ENCODE results near the gene DKK3. TPM values are rescaled to one million over a fixed set of nuclear protein-coding genes. Genes with fewer than 3 reads are reported as not detected.

Gene DKK3
- total RNA-seq, 1 experiment from 2014 or later, result 14.6 TPM

DNA sequence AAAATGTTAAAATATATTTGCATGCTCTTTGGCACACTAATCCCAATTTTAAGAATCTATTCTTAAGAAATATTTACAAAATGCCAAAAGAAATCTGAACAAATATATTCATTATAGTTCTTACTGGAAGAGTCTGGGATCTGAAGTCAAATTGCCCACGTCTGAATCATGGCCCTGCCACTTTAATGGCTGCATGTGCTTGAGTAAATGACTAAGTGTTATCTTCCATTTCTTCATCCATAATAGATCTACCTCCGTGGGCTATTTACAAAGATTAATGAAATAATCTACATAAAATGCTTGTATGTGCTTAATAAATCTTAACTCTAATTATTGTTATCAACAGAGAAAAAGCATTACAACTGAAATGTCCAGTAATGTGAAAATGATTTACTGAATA is 24.5 kb upstream of the DKK3 start:
- no TSS peak for BruUV-seq (replicated peaks)
- H3K27ac Mint-ChIP-seq (ENCODE audit: unreplicated experiment), result no peak overlapping the region
- no peaks in the 10 kb centered on the region for H3K36me3 Mint-ChIP-seq (ENCODE audit: insufficient read depth, unreplicated experiment)
- CTCF ChIA-PET, result no interaction called here
- no peak overlapping the region for H3K4me3 Mint-ChIP-seq (ENCODE audit: low read depth, unreplicated experiment)
- intact Hi-C loops (cut with micrococcal nuclease; ENCODE audit: unreplicated experiment), result no loop called here
- H3K27me3 Mint-ChIP-seq (ENCODE audit: unreplicated experiment), result no peaks in the 10 kb centered on the region
- H3K9me3 Mint-ChIP-seq (ENCODE audit: low read depth, unreplicated experiment), result peaks cover 2% of the 10 kb centered on the region
- H3K4me1 Mint-ChIP-seq (ENCODE audit: low read depth, unreplicated experiment), result peaks cover 15% of the 10 kb centered on the region
- TF ChIP-seq, protein P1, sequence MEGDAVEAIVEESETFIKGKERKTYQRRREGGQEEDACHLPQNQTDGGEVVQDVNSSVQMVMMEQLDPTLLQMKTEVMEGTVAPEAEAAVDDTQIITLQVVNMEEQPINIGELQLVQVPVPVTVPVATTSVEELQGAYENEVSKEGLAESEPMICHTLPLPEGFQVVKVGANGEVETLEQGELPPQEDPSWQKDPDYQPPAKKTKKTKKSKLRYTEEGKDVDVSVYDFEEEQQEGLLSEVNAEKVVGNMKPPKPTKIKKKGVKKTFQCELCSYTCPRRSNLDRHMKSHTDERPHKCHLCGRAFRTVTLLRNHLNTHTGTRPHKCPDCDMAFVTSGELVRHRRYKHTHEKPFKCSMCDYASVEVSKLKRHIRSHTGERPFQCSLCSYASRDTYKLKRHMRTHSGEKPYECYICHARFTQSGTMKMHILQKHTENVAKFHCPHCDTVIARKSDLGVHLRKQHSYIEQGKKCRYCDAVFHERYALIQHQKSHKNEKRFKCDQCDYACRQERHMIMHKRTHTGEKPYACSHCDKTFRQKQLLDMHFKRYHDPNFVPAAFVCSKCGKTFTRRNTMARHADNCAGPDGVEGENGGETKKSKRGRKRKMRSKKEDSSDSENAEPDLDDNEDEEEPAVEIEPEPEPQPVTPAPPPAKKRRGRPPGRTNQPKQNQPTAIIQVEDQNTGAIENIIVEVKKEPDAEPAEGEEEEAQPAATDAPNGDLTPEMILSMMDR (IDR thresholded peaks at IDR 0.05; ENCODE audit: unreplicated experiment), result no peak
- DNase-seq, result no peak

DNA sequence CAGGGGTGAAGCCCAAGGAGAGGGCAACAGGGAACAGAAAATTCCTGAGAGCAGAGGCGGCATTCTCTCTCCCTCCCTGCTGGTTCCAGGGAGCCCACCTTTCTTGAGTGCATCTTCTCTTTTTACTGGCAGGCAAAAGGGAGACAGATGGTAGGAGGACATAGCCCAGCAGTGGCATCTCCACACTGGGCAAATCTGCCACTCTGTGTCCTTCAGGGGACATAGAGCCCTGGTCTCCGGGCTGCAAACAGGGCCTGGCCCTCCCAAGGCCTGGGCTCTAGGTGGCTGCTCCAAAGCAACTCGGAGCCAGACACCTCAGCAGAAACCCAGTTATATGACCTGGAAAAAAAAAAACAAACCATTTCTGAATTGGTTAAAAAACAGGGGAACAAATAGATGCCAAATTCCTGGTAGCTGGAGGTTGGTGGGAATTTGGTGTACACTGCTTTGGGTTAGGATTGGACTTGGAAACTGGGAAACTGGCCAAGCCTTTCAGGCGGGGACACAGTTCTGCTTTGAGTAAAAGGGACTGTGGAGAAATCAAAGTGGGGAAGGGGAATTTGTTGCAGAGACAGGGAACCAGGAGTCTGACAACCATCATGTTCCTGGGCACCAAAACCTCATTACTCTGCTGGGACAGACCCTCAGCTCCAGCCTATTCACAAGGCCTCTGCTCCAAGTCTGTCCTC is 23.6 kb upstream of the DKK3 start:
- no peak overlapping the region for H3K27ac Mint-ChIP-seq (ENCODE audit: unreplicated experiment)
- no peaks in the 10 kb centered on the region for H3K36me3 Mint-ChIP-seq (ENCODE audit: insufficient read depth, unreplicated experiment)
- TF ChIP-seq, protein P1 (IDR thresholded peaks at IDR 0.05; ENCODE audit: unreplicated experiment), result no peak
- peaks cover 15% of the 10 kb centered on the region for H3K4me1 Mint-ChIP-seq (ENCODE audit: low read depth, unreplicated experiment)
- peaks cover 2% of the 10 kb centered on the region for H3K9me3 Mint-ChIP-seq (ENCODE audit: low read depth, unreplicated experiment)
- no peak overlapping the region for H3K4me3 Mint-ChIP-seq (ENCODE audit: low read depth, unreplicated experiment)
- no peak for DNase-seq
- no TSS peak for BruUV-seq (replicated peaks)
- intact Hi-C loops (cut with micrococcal nuclease; ENCODE audit: unreplicated experiment), result no loop called here
- no peaks in the 10 kb centered on the region for H3K27me3 Mint-ChIP-seq (ENCODE audit: unreplicated experiment)
- CTCF ChIA-PET, result interaction anchor here (0.6 kb wide), 1 partner anchor 8 kb away, joined by 3 read pairs; no protein-coding TSS in a partner anchor

DNA sequence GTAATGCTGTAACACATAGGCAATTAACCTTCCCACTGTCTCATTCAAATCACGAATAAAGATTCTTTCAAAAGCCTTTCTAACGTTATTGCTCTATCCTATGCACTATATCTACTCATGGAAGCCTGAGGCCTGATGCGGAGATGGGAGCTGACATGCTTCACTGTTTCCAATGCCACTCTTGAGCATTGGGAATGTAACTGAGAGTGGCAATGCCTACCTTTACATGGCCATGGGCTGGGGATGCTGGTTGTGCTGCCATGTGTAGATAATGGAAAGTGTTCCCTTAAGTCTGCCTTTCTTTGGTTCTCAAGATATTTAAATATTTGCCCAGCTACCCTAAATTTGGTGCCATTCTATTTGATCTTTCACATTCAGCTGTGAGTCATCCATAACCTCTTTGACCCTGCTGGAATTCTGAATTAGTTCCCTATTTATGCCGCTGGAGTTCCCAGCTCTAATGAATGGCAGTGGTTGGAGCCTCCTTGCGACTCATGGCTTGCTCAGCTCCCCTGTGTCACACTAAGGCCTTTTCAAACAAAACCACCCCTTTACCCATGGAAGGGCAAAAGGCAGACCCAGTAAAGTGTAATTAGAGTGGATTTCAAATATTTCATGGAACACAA is 21.4 kb upstream of the DKK3 start:
- intact Hi-C loops (cut with micrococcal nuclease; ENCODE audit: unreplicated experiment), result loop anchor here (10.0 kb wide), 1 partner anchor 55 kb away; no protein-coding TSS in a partner anchor
- DNase-seq, result no peak
- Mint-ChIP-seq H3K4me1 (ENCODE audit: low read depth, unreplicated experiment) (peaks cover 15% of the 10 kb centered on the region), H3K27ac (ENCODE audit: unreplicated experiment) (no peak overlapping the region), H3K36me3 (ENCODE audit: insufficient read depth, unreplicated experiment) (no peaks in the 10 kb centered on the region), H3K27me3 (ENCODE audit: unreplicated experiment) (no peaks in the 10 kb centered on the region), H3K4me3 (ENCODE audit: low read depth, unreplicated experiment) (no peak overlapping the region), H3K9me3 (ENCODE audit: low read depth, unreplicated experiment) (peaks cover 2% of the 10 kb centered on the region)
- BruUV-seq (replicated peaks), result no TSS peak
- CTCF ChIA-PET, result no interaction called here
- TF ChIP-seq, protein P1 (IDR thresholded peaks at IDR 0.05; ENCODE audit: unreplicated experiment), result no peak

DNA sequence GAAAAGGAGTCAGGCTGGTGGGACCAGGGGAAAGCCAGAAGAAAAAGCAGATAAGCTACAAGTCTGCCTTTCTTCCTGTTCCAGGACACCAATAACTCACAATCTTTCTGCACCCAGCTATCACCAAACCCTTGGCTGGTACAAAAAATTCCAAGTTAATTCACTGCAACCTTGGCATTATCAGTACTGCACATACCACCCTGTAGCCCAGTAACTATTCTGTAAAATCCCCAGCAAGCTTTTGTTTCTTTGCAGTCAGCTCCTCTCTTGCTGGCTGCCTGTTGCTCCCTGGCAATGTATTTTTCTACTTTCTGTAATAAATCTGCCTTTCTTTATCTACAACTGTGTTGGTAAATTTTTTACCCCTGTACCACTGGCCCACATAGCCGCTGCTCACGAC is 20.7 kb upstream of the DKK3 start:
- CTCF ChIA-PET, result no interaction called here
- BruUV-seq (replicated peaks), result no TSS peak
- TF ChIP-seq, protein P1 (IDR thresholded peaks at IDR 0.05; ENCODE audit: unreplicated experiment), result no peak
- Mint-ChIP-seq H3K27ac (ENCODE audit: unreplicated experiment) (no peak overlapping the region), H3K4me1 (ENCODE audit: low read depth, unreplicated experiment) (peaks cover 15% of the 10 kb centered on the region), H3K9me3 (ENCODE audit: low read depth, unreplicated experiment) (peaks cover 4% of the 10 kb centered on the region), H3K4me3 (ENCODE audit: low read depth, unreplicated experiment) (no peak overlapping the region), H3K27me3 (ENCODE audit: unreplicated experiment) (no peaks in the 10 kb centered on the region), H3K36me3 (ENCODE audit: insufficient read depth, unreplicated experiment) (no peaks in the 10 kb centered on the region)
- intact Hi-C loops (cut with micrococcal nuclease; ENCODE audit: unreplicated experiment), result loop anchor here (10.0 kb wide), 1 partner anchor 54 kb away; no protein-coding TSS in a partner anchor
- DNase-seq, result no peak

Measured in Calu3 (cell line).